DND-41 (cell line): ENCODE data around the gene ATF2.

Experiments used
- ATAC-seq: fragments of 200-7000 bp; cut with Tn5 transposase; 3 replicates; pipeline ENCODE4 v1.9.1; 2021; ENCODE audit warnings: low read depth; ENCODE audit not compliant: insufficient read depth
- DNase-seq: peaks from one replicate; pipeline ENCODE4 v3.0.0-alpha.2; 2020
- H2AFZ ChIP-seq: 2 replicates; pipeline ENCODE4 v1.6.0; 2012; ENCODE audit warnings: low read depth, low read length
- H3K27ac ChIP-seq: 2 replicates; pipeline ENCODE4 v1.5.1; 2012; ENCODE audit warnings: low read length, inconsistent platforms
- H3K27me3 ChIP-seq: fragments of 200-600 bp; sonication (generic); 2 replicates; pipeline ENCODE4 v1.6.0; 2012; ENCODE audit warnings: low read length, mild to moderate bottlenecking, inconsistent platforms; ENCODE audit not compliant: insufficient read depth, poor library complexity
- H3K36me3 ChIP-seq: 2 replicates; pipeline ENCODE4 v1.5.1; 2012; ENCODE audit warnings: low read length, inconsistent platforms; ENCODE audit not compliant: insufficient read depth
- H3K4me1 ChIP-seq: 2 replicates; pipeline ENCODE4 v1.5.1; 2012; ENCODE audit warnings: mild to moderate bottlenecking, low read length; ENCODE audit not compliant: insufficient read depth
- H3K4me2 ChIP-seq: 2 replicates; pipeline ENCODE4 v1.6.0; 2012; ENCODE audit warnings: mild to moderate bottlenecking, moderate library complexity, low read length, inconsistent platforms; ENCODE audit not compliant: insufficient read depth
- H3K4me3 ChIP-seq, 2 experiments: fragments of 200-600 bp in 1 of 2; shearing (Covaris generic) in 1 of 2; 2 replicates each; pipeline ENCODE4 v1.5.1; 2012 to 2016; ENCODE audit warnings: inconsistent platforms in 2 of 2, low read length in 2 of 2, mild to moderate bottlenecking in 2 of 2, low read depth in 1 of 2, moderate library complexity in 1 of 2
- H3K79me2 ChIP-seq: 2 replicates; pipeline ENCODE4 v1.6.0; 2012; ENCODE audit warnings: low read length, inconsistent platforms; ENCODE audit not compliant: insufficient read depth
- H3K9ac ChIP-seq: 2 replicates; pipeline ENCODE4 v1.6.0; 2012; ENCODE audit warnings: low read depth, mild to moderate bottlenecking, inconsistent platforms, low read length, moderate library complexity
- H3K9me3 ChIP-seq: 2 replicates; pipeline ENCODE4 v1.5.1; 2012; ENCODE audit warnings: low read length, moderate library complexity, mild to moderate bottlenecking, inconsistent platforms; ENCODE audit not compliant: insufficient read depth, severe bottlenecking
- H4K20me1 ChIP-seq: 2 replicates; pipeline ENCODE4 v1.6.0; 2012; ENCODE audit warnings: low read length; ENCODE audit not compliant: insufficient read depth
- EZH2 ChIP-seq: IDR thresholded peaks from 3 replicates; pipeline ENCODE4 v1.6.1; 2012; ENCODE audit warnings: borderline replicate concordance, low read depth, mild to moderate bottlenecking, moderate library complexity, low read length, inconsistent platforms; ENCODE audit not compliant: severe bottlenecking
- TF ChIP-seq, protein P1 (sequence below): IDR thresholded peaks from 2 replicates; pipeline ENCODE4 v1.5.1; 2012; ENCODE audit warnings: borderline replicate concordance, low read length, moderate library complexity, mild to moderate bottlenecking; ENCODE audit not compliant: poor library complexity, severe bottlenecking; ENCODE audit errors: extremely low read depth

Gene ATF2

DNA sequence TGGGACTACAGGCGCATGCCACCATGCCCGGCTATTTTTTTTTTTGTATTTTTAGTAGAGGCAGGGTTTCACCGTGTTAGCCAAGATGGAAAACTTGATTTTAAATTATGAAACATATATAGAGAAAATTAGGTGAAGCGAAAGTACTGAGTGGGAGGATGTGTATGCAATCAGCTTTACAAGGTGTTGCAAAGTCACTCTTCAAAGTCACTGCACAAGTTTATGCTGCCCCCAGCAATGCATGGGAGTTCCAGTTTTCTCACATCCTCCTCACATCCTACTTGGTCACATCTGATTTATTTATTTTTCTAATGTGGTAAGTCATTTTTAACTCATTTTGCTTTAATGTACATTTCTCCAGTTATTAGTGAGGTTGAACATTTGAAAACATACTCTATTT, 113.7 kb downstream of the ATF2 start:
- H3K4me3 ChIP-seq, result no peak overlapping the region
- no peaks in the 10 kb centered on the region for H3K79me2 ChIP-seq
- H3K36me3 ChIP-seq, result peaks cover 4% of the 10 kb centered on the region; the same call in 1 of the 2 replicates
- H3K4me2 ChIP-seq, result no peak overlapping the region
- TF ChIP-seq, protein P1, sequence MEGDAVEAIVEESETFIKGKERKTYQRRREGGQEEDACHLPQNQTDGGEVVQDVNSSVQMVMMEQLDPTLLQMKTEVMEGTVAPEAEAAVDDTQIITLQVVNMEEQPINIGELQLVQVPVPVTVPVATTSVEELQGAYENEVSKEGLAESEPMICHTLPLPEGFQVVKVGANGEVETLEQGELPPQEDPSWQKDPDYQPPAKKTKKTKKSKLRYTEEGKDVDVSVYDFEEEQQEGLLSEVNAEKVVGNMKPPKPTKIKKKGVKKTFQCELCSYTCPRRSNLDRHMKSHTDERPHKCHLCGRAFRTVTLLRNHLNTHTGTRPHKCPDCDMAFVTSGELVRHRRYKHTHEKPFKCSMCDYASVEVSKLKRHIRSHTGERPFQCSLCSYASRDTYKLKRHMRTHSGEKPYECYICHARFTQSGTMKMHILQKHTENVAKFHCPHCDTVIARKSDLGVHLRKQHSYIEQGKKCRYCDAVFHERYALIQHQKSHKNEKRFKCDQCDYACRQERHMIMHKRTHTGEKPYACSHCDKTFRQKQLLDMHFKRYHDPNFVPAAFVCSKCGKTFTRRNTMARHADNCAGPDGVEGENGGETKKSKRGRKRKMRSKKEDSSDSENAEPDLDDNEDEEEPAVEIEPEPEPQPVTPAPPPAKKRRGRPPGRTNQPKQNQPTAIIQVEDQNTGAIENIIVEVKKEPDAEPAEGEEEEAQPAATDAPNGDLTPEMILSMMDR, result no peak
- no peak for TF ChIP-seq EZH2
- H4K20me1 ChIP-seq, result no peaks in the 10 kb centered on the region
- no peaks in the 10 kb centered on the region for H3K4me1 ChIP-seq
- no peaks in the 10 kb centered on the region for H3K9me3 ChIP-seq
- H3K27me3 ChIP-seq, result no peaks in the 10 kb centered on the region
- no peak overlapping the region for H3K9ac ChIP-seq
- DNase-seq (no peak), ATAC-seq (no peak)
- H3K27ac ChIP-seq, result no peak overlapping the region
- H2AFZ ChIP-seq, result no peak overlapping the region

DNA sequence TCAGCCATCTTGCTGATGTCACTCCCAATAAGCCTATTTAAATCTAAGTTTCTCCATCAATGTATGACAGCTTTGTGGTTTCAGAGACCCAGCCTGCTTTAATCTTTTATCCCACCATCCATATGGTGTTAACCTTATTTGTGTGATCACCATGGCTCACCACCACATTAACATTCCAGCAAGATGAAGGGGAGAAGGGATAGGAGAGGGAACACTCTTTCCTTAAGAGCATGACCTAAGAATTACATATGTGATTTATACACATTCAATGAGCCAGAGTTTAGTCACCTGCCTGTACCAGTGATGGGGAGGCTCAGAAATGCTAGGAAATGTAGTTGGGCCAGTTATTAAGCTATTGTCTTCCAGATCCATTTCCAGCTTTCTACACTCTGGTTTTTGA, 118.3 kb downstream of the ATF2 start:
- Histone ChIP-seq H4K20me1 (no peaks in the 10 kb centered on the region), H3K27me3 (no peaks in the 10 kb centered on the region), H3K4me1 (no peaks in the 10 kb centered on the region), H3K4me3 (no peak overlapping the region), H3K9ac (no peak overlapping the region), H3K36me3 (0 out of 2 replicates have a peak, but pooled peaks cover 4% of the 10 kb centered on the region), H3K27ac (no peak overlapping the region), H3K4me2 (no peak overlapping the region), H2AFZ (no peak overlapping the region), H3K79me2 (no peaks in the 10 kb centered on the region), H3K9me3 (no peaks in the 10 kb centered on the region)
- TF ChIP-seq EZH2, result no peak
- TF ChIP-seq, protein P1, result no peak
- ATAC-seq (no peak), DNase-seq (no peak)

DNA sequence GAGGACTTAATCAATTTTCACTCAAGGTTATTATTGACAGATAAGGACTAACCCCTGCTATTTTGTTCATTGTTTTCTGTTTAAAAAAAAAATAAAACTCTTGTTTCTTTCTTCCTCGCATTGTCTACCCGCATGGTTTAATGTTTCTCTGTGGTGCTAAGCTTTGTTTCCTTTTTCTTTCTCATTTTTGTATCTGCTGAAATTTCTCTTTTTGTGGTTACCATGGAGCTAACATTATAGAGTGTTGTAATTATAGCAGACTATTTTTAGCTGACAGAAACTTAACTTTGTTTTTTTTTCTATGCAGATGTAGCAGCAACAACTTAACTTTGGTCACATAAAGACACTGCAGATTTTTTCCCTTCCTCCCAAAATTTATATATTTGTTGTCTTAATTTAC, 119.7 kb downstream of the ATF2 start:
- no peaks in the 10 kb centered on the region for H3K4me1 ChIP-seq
- H3K9ac ChIP-seq, result no peak overlapping the region
- 0 out of 2 replicates have a peak, but pooled peaks cover 4% of the 10 kb centered on the region for H3K36me3 ChIP-seq
- no peaks in the 10 kb centered on the region for H4K20me1 ChIP-seq
- H3K4me3 ChIP-seq, result no peak overlapping the region
- no peaks in the 10 kb centered on the region for H3K9me3 ChIP-seq
- H3K4me2 ChIP-seq, result no peak overlapping the region
- DNase-seq (no peak), ATAC-seq (no peak)
- no peak overlapping the region for H3K27ac ChIP-seq
- no peak overlapping the region for H2AFZ ChIP-seq
- no peak for TF ChIP-seq EZH2
- TF ChIP-seq, protein P1, result no peak
- H3K27me3 ChIP-seq, result no peaks in the 10 kb centered on the region
- no peaks in the 10 kb centered on the region for H3K79me2 ChIP-seq

DNA sequence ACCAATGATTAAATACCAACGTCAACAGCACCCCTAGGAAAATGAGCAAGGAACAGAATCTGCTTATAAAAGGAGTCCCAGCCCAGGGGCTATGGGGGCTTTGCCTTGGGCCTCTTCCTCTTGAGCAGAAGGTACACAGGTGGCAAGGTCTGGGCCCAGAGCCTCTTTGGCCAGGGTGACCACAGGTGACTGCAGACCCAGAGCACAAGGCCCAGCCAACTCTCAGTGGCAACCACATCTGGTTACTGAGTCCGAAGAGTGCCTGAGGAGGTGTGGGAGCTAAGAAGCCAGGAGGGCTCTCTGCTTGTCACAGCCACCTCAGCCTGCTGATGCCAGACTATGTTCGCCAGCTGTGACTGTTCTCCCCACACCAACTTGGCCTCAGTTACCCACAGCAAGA, 128.5 kb downstream of the ATF2 start:
- no peaks in the 10 kb centered on the region for H3K36me3 ChIP-seq
- no peak overlapping the region for H3K4me2 ChIP-seq
- ATAC-seq, result 0 out of 3 replicates have a peak, but pooled peaks have one; percentile 24
- H4K20me1 ChIP-seq, result no peaks in the 10 kb centered on the region
- peaks cover 6% of the 10 kb centered on the region; the same call in 1 of the 2 replicates for H3K4me1 ChIP-seq
- no peak for DNase-seq
- no peaks in the 10 kb centered on the region for H3K27me3 ChIP-seq
- no peaks in the 10 kb centered on the region for H3K9me3 ChIP-seq
- H3K27ac ChIP-seq, result no peak overlapping the region
- H2AFZ ChIP-seq, result no peak overlapping the region
- no peak overlapping the region for H3K4me3 ChIP-seq
- H3K79me2 ChIP-seq, result no peaks in the 10 kb centered on the region
- no peak for TF ChIP-seq EZH2
- TF ChIP-seq, protein P1, result no peak
- H3K9ac ChIP-seq, result no peak overlapping the region
